AG09319 (cell line): ENCODE data around the gene GLI3.

Experiments
- DNase-seq: peaks from one replicate; pipeline ENCODE4 v3.0.0-alpha.2; 2010; ENCODE audit warnings: low read depth; ENCODE audit errors: extremely low read depth
- CTCF ChIP-seq: IDR thresholded peaks from 2 replicates; pipeline ENCODE4 v1.5.1; 2011; ENCODE audit warnings: low read depth, mild to moderate bottlenecking, inconsistent platforms, low read length, moderate library complexity

GLI3 gene

GRCh38 chr7:42236266-42236975 is 588 bp downstream of the GLI3 start:
- TF ChIP-seq CTCF: no peak; the same call in 1 of the 2 replicates
- DNase-seq: no peak

- no peak for DNase-seq
- TF ChIP-seq CTCF: no peak
Observed at GRCh38 chr7:42235741-42236161, 1.3 kb downstream of the GLI3 start.

GRCh38 chr7:42234736-42235135 is 2.3 kb downstream of the GLI3 start:
- no peak for DNase-seq

GRCh38 chr7:42233695-42234331 is 3.2 kb downstream of the GLI3 start:
- TF ChIP-seq CTCF: no peak
- no peak for DNase-seq

More at GRCh38 chr7:42234736-42235135, 2.3 kb downstream of the GLI3 start:
- no peak for TF ChIP-seq CTCF

- TF ChIP-seq CTCF: no peak
- DNase-seq: no peak
Observed at GRCh38 chr7:42233171-42233570, 3.8 kb downstream of the GLI3 start.

- TF ChIP-seq CTCF: no peak
Observed at GRCh38 chr7:42232275-42232674, 4.7 kb downstream of the GLI3 start.

GRCh38 chr7:42231043-42231787 is 5.8 kb downstream of the GLI3 start:
- DNase-seq: no peak
- TF ChIP-seq CTCF: no peak

More at GRCh38 chr7:42232275-42232674, 4.7 kb downstream of the GLI3 start:
- DNase-seq: no peak
